BJ (cell line): Measurements from ENCODE around the gene PPP2R5D. TPM values are rescaled to one million over a fixed set of nuclear protein-coding genes. Genes with fewer than 3 reads are reported as not detected.
"Not testable (repeated sequence)": the region's sequence is repeated elsewhere in the genome, so short reads cannot be mapped to it uniquely, and the experiment has no call there.

Experiments used
- CTCF ChIA-PET: fragments of 350-600 bp; formaldehyde crosslinking; extraction: SDS; loops from one replicate; lab custom pipeline; 2021; ENCODE audit warnings: antibody characterized with exemption, inconsistent platforms; lab: Yijun Ruan, JAX
- POLR2A ChIA-PET: fragments of 300-600 bp; sonication (Branson Sonifier 250); formaldehyde crosslinking; extraction: SDS; loops from one replicate; lab custom pipeline; 2021; ENCODE audit warnings: antibody characterized with exemption; lab: Charles Lee
- DNase-seq: peaks from one replicate; pipeline ENCODE4 v3.0.0-alpha.2; 2011; ENCODE audit warnings: low read depth
- H3K27me3 ChIP-seq: 2 replicates; pipeline ENCODE4 v1.6.0; 2011; ENCODE audit warnings: low read length; ENCODE audit not compliant: control insufficient read depth, insufficient read depth
- H3K36me3 ChIP-seq: 2 replicates; pipeline ENCODE4 v1.5.1; 2011; ENCODE audit warnings: low read length; ENCODE audit not compliant: control insufficient read depth, insufficient read depth
- H3K4me3 ChIP-seq: 2 replicates; pipeline ENCODE4 v1.5.1; 2011; ENCODE audit warnings: low read depth, mild to moderate bottlenecking, control low read depth, low read length
- polyA plus RNA-seq: library from polyadenylated mRNA; depleted of rRNA; stranded (reverse); fragments of >200 nt; gene quantifications from 2 replicates; pipeline ENCODE4 v1.2.3, GENCODE V29; 2011
- TF ChIP-seq, protein P1 (sequence below): IDR thresholded peaks from 2 replicates; pipeline ENCODE4 v1.5.1; 2011; ENCODE audit warnings: low read depth, mild to moderate bottlenecking, control low read depth, inconsistent platforms, low read length, moderate library complexity; ENCODE audit not compliant: insufficient read depth

PPP2R5D gene
- polyA plus RNA-seq, 1 experiment: 61.8 TPM

DNA sequence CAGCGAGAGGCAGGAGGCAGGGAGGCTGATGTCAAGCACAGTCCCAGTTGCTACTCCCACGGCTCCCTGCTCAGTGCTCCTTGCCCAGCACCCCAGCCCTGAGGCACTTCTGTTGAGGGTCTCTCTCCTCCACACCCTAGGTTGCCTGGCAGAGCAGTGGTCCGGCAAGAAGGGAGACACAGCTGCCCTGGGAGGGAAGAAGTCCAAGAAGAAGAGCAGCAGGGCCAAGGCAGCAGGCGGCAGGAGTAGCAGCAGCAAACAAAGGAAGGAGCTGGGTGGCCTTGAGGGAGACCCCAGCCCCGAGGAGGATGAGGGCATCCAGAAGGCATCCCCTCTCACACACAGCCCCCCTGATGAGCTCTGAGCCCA is 46.0 kb upstream of the PPP2R5D start:
- CTCF ChIA-PET: no interaction called here
- Histone ChIP-seq H3K36me3 (peaks cover 18% of the 10 kb centered on the region), H3K27me3 (no peaks in the 10 kb centered on the region), H3K4me3 (no peak overlapping the region)
- POLR2A ChIA-PET: no interaction called here
- TF ChIP-seq, protein P1, sequence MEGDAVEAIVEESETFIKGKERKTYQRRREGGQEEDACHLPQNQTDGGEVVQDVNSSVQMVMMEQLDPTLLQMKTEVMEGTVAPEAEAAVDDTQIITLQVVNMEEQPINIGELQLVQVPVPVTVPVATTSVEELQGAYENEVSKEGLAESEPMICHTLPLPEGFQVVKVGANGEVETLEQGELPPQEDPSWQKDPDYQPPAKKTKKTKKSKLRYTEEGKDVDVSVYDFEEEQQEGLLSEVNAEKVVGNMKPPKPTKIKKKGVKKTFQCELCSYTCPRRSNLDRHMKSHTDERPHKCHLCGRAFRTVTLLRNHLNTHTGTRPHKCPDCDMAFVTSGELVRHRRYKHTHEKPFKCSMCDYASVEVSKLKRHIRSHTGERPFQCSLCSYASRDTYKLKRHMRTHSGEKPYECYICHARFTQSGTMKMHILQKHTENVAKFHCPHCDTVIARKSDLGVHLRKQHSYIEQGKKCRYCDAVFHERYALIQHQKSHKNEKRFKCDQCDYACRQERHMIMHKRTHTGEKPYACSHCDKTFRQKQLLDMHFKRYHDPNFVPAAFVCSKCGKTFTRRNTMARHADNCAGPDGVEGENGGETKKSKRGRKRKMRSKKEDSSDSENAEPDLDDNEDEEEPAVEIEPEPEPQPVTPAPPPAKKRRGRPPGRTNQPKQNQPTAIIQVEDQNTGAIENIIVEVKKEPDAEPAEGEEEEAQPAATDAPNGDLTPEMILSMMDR: no peak
- DNase-seq: no peak

DNA sequence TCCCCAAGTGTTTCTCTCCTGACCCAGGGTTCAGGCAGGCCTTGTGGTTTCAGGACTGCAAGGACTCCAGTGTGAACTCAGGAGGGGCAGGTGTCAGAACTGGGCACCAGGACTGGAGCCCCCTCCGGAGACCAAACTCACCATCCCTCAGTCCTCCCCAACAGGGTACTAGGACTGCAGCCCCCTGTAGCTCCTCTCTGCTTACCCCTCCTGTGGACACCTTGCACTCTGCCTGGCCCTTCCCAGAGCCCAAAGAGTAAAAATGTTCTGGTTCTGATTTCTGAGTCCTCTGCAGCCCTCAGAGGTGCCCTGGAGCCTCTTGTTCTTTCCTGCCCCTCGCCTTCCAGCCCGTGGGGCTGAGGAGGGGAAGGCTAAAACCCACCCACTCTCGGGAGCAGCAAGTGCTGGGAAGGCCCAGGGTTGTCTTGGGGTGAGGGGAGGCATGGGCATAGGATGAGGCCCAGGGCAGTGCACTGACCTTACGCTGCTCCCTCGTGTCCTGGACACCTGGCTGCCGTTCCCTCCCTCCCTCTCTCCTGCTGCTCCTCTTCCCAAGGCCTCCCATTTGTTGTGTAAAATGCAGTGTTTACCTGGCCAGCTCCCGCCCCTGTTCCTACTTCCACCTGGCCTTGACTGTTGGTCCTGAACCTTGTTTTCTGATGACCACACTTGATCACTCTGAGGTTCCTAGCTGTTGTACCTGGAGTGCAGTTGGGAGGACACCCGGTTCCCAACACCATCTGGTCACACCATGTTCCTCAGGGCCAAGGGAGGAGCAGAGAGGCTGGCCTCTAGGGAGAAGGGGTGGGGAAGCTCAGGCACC is 45.2 kb upstream of the PPP2R5D start:
- TF ChIP-seq, protein P1: no peak
- peaks cover 17% of the 10 kb centered on the region for H3K36me3 ChIP-seq
- DNase-seq: no peak
- CTCF ChIA-PET: no interaction called here
- no peaks in the 10 kb centered on the region for H3K27me3 ChIP-seq
- POLR2A ChIA-PET: no interaction called here
- H3K4me3 ChIP-seq: no peak overlapping the region

DNA sequence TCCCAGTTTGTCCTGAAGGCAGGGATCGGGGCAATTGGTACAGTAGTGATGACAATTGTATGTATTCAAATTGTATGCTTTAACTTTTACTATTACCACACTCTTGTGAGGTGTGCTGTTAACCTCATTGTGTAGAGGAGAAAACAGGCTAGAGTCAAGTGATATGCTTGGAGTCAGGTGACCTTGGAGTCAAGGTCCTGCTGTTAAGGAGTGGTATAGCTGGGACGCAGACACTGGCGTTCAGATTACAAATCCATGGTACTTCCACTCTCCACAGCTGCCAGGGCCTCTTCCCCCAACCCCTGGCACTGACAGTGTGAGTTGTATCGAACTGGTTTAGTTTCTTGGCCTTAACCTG is 44.6 kb upstream of the PPP2R5D start:
- TF ChIP-seq, protein P1: no peak
- no peaks in the 10 kb centered on the region for H3K27me3 ChIP-seq
- ChIA-PET CTCF (interaction anchor here (1.1 kb wide), 1 partner anchor 23 kb away, joined by 3 read pairs; no protein-coding TSS in a partner anchor), POLR2A (no interaction called here)
- DNase-seq: no peak
- no peak overlapping the region for H3K4me3 ChIP-seq
- H3K36me3 ChIP-seq: peaks cover 13% of the 10 kb centered on the region

DNA sequence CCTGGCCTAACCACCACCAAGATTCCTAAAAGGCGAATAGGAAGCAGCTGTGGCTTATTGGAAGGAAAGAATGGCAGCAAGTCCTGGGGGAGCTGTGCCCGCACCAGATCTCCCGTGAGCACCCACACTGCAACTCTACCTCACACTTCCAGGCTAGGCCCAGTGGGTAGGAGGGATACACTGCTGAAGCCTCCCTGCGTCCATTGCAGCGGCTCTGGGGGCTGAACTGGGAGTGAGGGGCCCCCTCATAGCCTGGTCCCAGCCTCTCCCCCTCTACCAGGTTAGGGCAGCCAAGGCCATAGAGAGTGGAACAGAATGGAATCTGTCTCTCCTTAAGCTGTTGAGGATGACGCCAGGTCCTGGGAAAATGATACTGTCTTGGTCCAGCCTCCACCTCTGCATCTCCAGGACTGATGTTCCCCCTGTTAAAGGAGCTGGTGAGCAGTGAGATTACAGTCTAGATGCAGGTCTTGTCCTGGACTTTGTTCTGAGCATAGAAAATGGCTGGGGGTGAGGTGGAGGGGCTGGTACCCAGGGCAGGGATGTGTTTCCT is 43.8 kb upstream of the PPP2R5D start:
- CTCF ChIA-PET: interaction anchor here (1.1 kb wide), 2 partner anchors 11 to 23 kb away, joined by 3 read pairs; no protein-coding TSS in a partner anchor
- H3K4me3 ChIP-seq: no peak overlapping the region
- peaks cover 13% of the 10 kb centered on the region for H3K36me3 ChIP-seq
- DNase-seq: no peak
- H3K27me3 ChIP-seq: no peaks in the 10 kb centered on the region
- POLR2A ChIA-PET: no interaction called here
- TF ChIP-seq, protein P1: no peak

DNA sequence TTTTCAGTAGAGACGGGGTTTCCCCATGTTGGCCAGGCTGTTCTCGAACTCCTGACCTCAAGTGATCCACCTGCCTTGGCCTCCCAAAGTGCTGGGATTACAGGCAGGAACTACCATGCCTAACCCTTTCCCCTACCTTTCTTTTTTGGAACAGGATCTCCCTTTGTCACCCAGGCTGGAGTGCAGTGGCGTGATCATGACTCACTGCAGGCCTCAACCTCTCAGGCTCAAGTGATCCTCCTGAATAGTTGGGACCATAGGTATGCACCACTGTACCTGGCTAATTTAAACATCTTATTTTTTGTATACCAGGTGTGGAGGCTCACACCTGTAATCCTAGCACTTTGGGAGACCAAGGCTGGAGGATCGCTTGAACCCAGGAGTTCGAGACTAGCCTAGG is 43.0 kb upstream of the PPP2R5D start:
- H3K27me3 ChIP-seq, H3K4me3 ChIP-seq, H3K36me3 ChIP-seq, POLR2A ChIA-PET, DNase-seq: not testable (repeated sequence)
- CTCF ChIA-PET: interaction anchor here (1.1 kb wide), 1 partner anchor 12 kb away, joined by 3 read pairs; no protein-coding TSS in a partner anchor
